ENCODE results near the gene HYDIN.

Gene HYDIN

GRCh38 chr16:70780546-70780945, 450.0 kb downstream of the HYDIN start:
- no peak overlapping the region for H3K27ac ChIP-seq
- TF ChIP-seq ZFX (IDR thresholded peaks at IDR 0.05) (no peak), CTCF (conservative IDR thresholded peaks at IDR 0.05) (no peak)

GRCh38 chr16:70779361-70779760, 451.2 kb downstream of the HYDIN start:
- no peak overlapping the region for H3K27ac ChIP-seq
- no peak for TF ChIP-seq CTCF (conservative IDR thresholded peaks at IDR 0.05)
- no peak for TF ChIP-seq ZFX (IDR thresholded peaks at IDR 0.05)

GRCh38 chr16:70778901-70779309, 451.6 kb downstream of the HYDIN start:
- H3K27ac ChIP-seq, result no peak overlapping the region
- no peak for TF ChIP-seq ZFX (IDR thresholded peaks at IDR 0.05)
- no peak for TF ChIP-seq CTCF (conservative IDR thresholded peaks at IDR 0.05)

- TF ChIP-seq CTCF (conservative IDR thresholded peaks at IDR 0.05) (no peak), ZFX (IDR thresholded peaks at IDR 0.05) (no peak)
- H3K27ac ChIP-seq, result peak overlapping the region; percentile 52
Observed at GRCh38 chr16:70777973-70778406, 452.5 kb downstream of the HYDIN start.

- TF ChIP-seq ZFX (IDR thresholded peaks at IDR 0.05), result no peak
- no peak for TF ChIP-seq CTCF (conservative IDR thresholded peaks at IDR 0.05)
- H3K27ac ChIP-seq, result peak overlapping the region; percentile 52
Observed at GRCh38 chr16:70777496-70777895, 453.0 kb downstream of the HYDIN start.

DNA sequence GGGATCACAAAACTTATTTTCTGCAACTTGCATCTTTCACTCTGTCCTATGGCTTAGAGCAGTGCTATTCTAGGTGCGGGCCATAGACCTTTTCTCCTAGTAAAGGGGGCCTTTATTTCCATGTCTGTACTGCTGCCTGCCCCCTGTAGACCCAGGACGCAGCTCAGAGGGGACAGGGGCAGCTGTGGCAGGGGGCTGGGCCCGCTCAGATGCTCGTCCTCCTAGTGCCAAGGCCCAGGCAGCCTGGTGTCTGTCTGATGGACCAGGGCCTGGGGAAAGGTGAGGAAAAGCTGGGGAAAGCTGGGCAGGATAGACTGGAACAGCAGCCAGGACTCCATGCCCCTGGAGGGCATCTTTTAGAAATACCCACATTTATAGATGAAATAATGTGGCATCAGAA, 455.1 kb downstream of the HYDIN start:
- TF ChIP-seq CTCF (conservative IDR thresholded peaks at IDR 0.05) (no peak), ZFX (IDR thresholded peaks at IDR 0.05) (no peak)
- H3K27ac ChIP-seq, result no peak overlapping the region

DNA sequence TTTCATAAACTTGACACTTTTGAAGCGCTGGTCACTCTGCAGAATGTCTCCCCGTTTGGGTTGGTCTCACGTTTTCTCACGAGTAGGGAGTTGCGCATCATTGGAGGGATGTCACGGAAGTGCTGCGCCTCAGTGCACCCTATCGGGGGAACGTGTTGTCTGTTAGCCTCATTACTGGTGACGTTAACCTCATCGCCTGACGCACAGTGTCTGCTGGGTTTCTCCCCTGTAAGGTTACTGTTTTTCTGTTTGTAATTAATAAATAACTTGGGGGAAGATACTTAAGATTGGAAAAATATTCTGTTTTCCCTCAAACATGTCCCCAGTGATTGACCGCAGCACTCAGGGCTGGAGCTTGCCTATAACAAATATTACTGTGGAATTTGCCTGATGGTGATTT, 456.3 kb downstream of the HYDIN start:
- TF ChIP-seq ZFX (IDR thresholded peaks at IDR 0.05), result no peak
- no peak for TF ChIP-seq CTCF (conservative IDR thresholded peaks at IDR 0.05)

More for the DNA sequence above, 456.3 kb downstream of the HYDIN start:
- no peak overlapping the region for H3K27ac ChIP-seq
